WTC11 (cell line): ENCODE data around the gene CENPE. TPM values are rescaled to one million over a fixed set of nuclear protein-coding genes. Genes with fewer than 3 reads are reported as not detected.

Source experiments
- ATF1 ChIP-seq: sonication (generic); formaldehyde crosslinking; IDR thresholded peaks from 2 replicates; pipeline ENCODE4 v1.8.1; 2023; ENCODE audit warnings: mild to moderate bottlenecking, moderate library complexity, missing genetic modification reagents
- CREB1 ChIP-seq: sonication (generic); formaldehyde crosslinking; IDR thresholded peaks from 2 replicates; pipeline ENCODE4 v1.8.0; 2023; ENCODE audit warnings: mild to moderate bottlenecking, missing genetic modification reagents
- ELF4 ChIP-seq: sonication (generic); formaldehyde crosslinking; IDR thresholded peaks from 2 replicates; pipeline ENCODE4 v1.8.1; 2022; ENCODE audit warnings: low read depth, mild to moderate bottlenecking, moderate library complexity, missing genetic modification reagents
- ESRRA ChIP-seq: sonication (generic); formaldehyde crosslinking; IDR thresholded peaks from 2 replicates; pipeline ENCODE4 v1.8.1; 2022; ENCODE audit warnings: mild to moderate bottlenecking, missing genetic modification reagents, borderline replicate concordance
- GABPB1 ChIP-seq: sonication (generic); formaldehyde crosslinking; IDR thresholded peaks from 2 replicates; pipeline ENCODE4 v1.8.1; 2023; ENCODE audit warnings: mild to moderate bottlenecking, missing genetic modification reagents
- GRHL2 ChIP-seq: fragments of 250-450 bp; sonication (Bioruptor Pico); IDR thresholded peaks from 2 replicates; pipeline ENCODE4 v1.8.0; 2022; ENCODE audit warnings: mild to moderate bottlenecking, moderate library complexity; ENCODE audit not compliant: insufficient replicate concordance, severe bottlenecking
- GTF2I ChIP-seq: fragments of 250-450 bp; sonication (Bioruptor Pico); conservative IDR thresholded peaks from 2 replicates; pipeline ENCODE4 v1.4.0; 2021; ENCODE audit warnings: mild to moderate bottlenecking
- IRF2 ChIP-seq: sonication (generic); formaldehyde crosslinking; IDR thresholded peaks from 2 replicates; pipeline ENCODE4 v1.8.0; 2022; ENCODE audit warnings: low read depth, missing genetic modification reagents, borderline replicate concordance
- JAZF1 ChIP-seq: fragments of 250-450 bp; sonication (Bioruptor Pico); IDR thresholded peaks from 2 replicates; pipeline ENCODE4 v1.9.0; 2021; ENCODE audit warnings: moderate library complexity, mild to moderate bottlenecking, inconsistent platforms
- KAT7 ChIP-seq: sonication (generic); formaldehyde crosslinking; IDR thresholded peaks from 2 replicates; pipeline ENCODE4 v1.8.1; 2023; ENCODE audit warnings: missing genetic modification reagents, mild to moderate bottlenecking, borderline replicate concordance
- RELA ChIP-seq: sonication (generic); formaldehyde crosslinking; IDR thresholded peaks from 2 replicates; pipeline ENCODE4 v1.8.1; 2022; ENCODE audit warnings: missing genetic modification reagents, mild to moderate bottlenecking, borderline replicate concordance
- SOX15 ChIP-seq: fragments of 250-450 bp; sonication (Bioruptor Pico); IDR thresholded peaks from 2 replicates; pipeline ENCODE4 v1.9.0; 2021; ENCODE audit warnings: mild to moderate bottlenecking
- TCF7 ChIP-seq: sonication (generic); formaldehyde crosslinking; IDR thresholded peaks from 2 replicates; pipeline ENCODE4 v1.8.0; 2022; ENCODE audit warnings: mild to moderate bottlenecking, low read depth, missing genetic modification reagents, moderate library complexity
- TEAD1 ChIP-seq: sonication (generic); formaldehyde crosslinking; IDR thresholded peaks from 2 replicates; pipeline ENCODE4 v1.8.0; 2022; ENCODE audit warnings: mild to moderate bottlenecking, missing genetic modification reagents
- TP53 ChIP-seq: sonication (generic); formaldehyde crosslinking; IDR thresholded peaks from 2 replicates; pipeline ENCODE4 v1.8.1; 2023; ENCODE audit warnings: mild to moderate bottlenecking, missing genetic modification reagents
- USF2 ChIP-seq: sonication (generic); formaldehyde crosslinking; IDR thresholded peaks from 2 replicates; pipeline ENCODE4 v1.8.1; 2023; ENCODE audit warnings: mild to moderate bottlenecking, missing genetic modification reagents, moderate library complexity
- ZBTB21 ChIP-seq: sonication (generic); formaldehyde crosslinking; IDR thresholded peaks from 2 replicates; pipeline ENCODE4 v1.8.1; 2023; ENCODE audit warnings: mild to moderate bottlenecking, missing genetic modification reagents, borderline replicate concordance
- ZNF317 ChIP-seq: sonication (generic); formaldehyde crosslinking; IDR thresholded peaks from 2 replicates; pipeline ENCODE4 v1.8.1; 2023; ENCODE audit warnings: low read depth, mild to moderate bottlenecking, moderate library complexity, missing genetic modification reagents, borderline replicate concordance
- ZNF423 ChIP-seq: fragments of 250-450 bp; sonication (Bioruptor Pico); IDR thresholded peaks from 2 replicates; pipeline ENCODE4 v2.1.2; 2022; ENCODE audit warnings: mild to moderate bottlenecking, moderate library complexity
- ZNF532 ChIP-seq: fragments of 250-450 bp; sonication (Bioruptor Pico); IDR thresholded peaks from 2 replicates; pipeline ENCODE4 v1.9.0; 2021; ENCODE audit warnings: mild to moderate bottlenecking, borderline replicate concordance
- total RNA-seq: library from RNA; stranded (reverse); gene quantifications from 3 replicates; pipeline ENCODE4 v1.2.3, GENCODE V29; 2021
- TF ChIP-seq, protein P1 (sequence below): fragments of 250-450 bp; sonication (Bioruptor Pico); conservative IDR thresholded peaks from 2 replicates; pipeline ENCODE4 v1.9.0; 2021; ENCODE audit warnings: mild to moderate bottlenecking
- TF ChIP-seq, protein P2 (sequence below): sonication (generic); formaldehyde crosslinking; IDR thresholded peaks from 2 replicates; pipeline ENCODE4 v1.8.0; 2022; ENCODE audit warnings: mild to moderate bottlenecking, missing genetic modification reagents
- TF ChIP-seq, protein P3 (sequence below): sonication (generic); formaldehyde crosslinking; IDR thresholded peaks from 2 replicates; pipeline ENCODE4 v1.8.1; 2022; ENCODE audit warnings: mild to moderate bottlenecking, moderate library complexity, missing genetic modification reagents
- TF ChIP-seq, protein P4 (sequence below): sonication (generic); formaldehyde crosslinking; IDR thresholded peaks from 2 replicates; pipeline ENCODE4 v1.8.1; 2023; ENCODE audit warnings: mild to moderate bottlenecking, missing genetic modification reagents, borderline replicate concordance

The CENPE gene
- total RNA-seq, 1 experiment from 2014 or later = 46.6 TPM

GRCh38 chr4:103075894-103076746 lies 122.0 kb downstream of the CENPE start (continued):
- TF ChIP-seq, protein P1, sequence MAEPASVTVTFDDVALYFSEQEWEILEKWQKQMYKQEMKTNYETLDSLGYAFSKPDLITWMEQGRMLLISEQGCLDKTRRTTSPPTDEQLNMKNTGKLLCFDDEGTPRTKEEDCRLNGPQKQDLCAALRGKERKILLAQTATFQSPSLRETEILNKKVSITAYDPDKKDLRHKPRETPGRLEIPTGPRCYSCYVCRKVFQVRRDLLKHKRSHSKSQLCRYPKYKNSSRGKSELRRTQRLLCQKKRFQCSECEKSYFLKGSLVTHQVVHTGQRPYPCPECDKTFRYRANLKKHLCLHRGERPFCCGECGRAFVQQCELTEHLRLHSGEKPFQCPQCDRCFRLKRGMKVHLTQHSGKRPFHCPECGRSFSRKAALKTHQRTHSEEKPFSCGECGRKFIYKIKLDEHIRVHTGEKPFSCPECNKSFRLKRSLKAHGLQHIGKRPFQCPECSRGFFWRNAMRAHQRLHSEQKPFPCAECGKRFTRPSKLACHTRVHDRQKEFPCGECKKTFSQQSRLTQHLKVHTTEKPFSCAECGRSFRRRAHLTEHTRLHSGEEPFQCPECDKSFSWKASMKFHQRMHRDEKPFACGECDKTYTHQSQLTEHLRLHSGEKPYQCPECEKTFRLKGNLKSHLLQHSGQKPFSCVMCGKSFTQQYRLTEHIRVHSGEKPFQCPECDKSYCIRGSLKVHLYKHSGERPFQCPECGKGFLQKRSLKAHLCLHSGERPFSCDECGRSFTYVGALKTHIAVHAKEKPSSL (CRISPR knock-in tag) = no peak
- TF ChIP-seq GTF2I (no peak), TCF7 (CRISPR knock-in tag) (no peak), ZBTB21 (CRISPR knock-in tag) (0 out of 2 replicates have a peak, but pooled peaks have one; percentile 61), ELF4 (peak; percentile 90; the same call in 1 of the 2 replicates), CREB1 (CRISPR knock-in tag) (peak; percentile 57; the same call in 1 of the 2 replicates), GRHL2 (CRISPR knock-in tag) (no peak), SOX15 (CRISPR knock-in tag) (no peak), GABPB1 (CRISPR knock-in tag) (peak; percentile 29), ZNF532 (no peak), ATF1 (CRISPR knock-in tag) (no peak), IRF2 (CRISPR knock-in tag) (no peak), ZNF317 (CRISPR knock-in tag) (no peak; the same call in 1 of the 2 replicates), ESRRA (CRISPR knock-in tag) (no peak), TEAD1 (CRISPR knock-in tag) (peak; percentile 44; the same call in 1 of the 2 replicates), JAZF1 (CRISPR knock-in tag) (no peak), RELA (no peak), USF2 (CRISPR knock-in tag) (no peak), ZNF423 (CRISPR knock-in tag) (no peak), TP53 (CRISPR knock-in tag) (peak; percentile 61; the same call in 1 of the 2 replicates), KAT7 (CRISPR knock-in tag) (no peak)
- TF ChIP-seq, protein P2, sequence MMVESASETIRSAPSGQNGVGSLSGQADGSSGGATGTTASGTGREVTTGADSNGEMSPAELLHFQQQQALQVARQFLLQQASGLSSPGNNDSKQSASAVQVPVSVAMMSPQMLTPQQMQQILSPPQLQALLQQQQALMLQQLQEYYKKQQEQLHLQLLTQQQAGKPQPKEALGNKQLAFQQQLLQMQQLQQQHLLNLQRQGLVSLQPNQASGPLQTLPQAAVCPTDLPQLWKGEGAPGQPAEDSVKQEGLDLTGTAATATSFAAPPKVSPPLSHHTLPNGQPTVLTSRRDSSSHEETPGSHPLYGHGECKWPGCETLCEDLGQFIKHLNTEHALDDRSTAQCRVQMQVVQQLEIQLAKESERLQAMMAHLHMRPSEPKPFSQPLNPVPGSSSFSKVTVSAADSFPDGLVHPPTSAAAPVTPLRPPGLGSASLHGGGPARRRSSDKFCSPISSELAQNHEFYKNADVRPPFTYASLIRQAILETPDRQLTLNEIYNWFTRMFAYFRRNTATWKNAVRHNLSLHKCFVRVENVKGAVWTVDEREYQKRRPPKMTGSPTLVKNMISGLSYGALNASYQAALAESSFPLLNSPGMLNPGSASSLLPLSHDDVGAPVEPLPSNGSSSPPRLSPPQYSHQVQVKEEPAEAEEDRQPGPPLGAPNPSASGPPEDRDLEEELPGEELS (CRISPR knock-in tag) = peak; percentile 81; the same call in 1 of the 2 replicates
- TF ChIP-seq, protein P3, sequence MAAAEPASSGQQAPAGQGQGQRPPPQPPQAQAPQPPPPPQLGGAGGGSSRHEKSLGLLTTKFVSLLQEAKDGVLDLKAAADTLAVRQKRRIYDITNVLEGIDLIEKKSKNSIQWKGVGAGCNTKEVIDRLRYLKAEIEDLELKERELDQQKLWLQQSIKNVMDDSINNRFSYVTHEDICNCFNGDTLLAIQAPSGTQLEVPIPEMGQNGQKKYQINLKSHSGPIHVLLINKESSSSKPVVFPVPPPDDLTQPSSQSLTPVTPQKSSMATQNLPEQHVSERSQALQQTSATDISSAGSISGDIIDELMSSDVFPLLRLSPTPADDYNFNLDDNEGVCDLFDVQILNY (CRISPR knock-in tag) = 0 out of 2 replicates have a peak, but pooled peaks have one; percentile 33
- TF ChIP-seq, protein P4, sequence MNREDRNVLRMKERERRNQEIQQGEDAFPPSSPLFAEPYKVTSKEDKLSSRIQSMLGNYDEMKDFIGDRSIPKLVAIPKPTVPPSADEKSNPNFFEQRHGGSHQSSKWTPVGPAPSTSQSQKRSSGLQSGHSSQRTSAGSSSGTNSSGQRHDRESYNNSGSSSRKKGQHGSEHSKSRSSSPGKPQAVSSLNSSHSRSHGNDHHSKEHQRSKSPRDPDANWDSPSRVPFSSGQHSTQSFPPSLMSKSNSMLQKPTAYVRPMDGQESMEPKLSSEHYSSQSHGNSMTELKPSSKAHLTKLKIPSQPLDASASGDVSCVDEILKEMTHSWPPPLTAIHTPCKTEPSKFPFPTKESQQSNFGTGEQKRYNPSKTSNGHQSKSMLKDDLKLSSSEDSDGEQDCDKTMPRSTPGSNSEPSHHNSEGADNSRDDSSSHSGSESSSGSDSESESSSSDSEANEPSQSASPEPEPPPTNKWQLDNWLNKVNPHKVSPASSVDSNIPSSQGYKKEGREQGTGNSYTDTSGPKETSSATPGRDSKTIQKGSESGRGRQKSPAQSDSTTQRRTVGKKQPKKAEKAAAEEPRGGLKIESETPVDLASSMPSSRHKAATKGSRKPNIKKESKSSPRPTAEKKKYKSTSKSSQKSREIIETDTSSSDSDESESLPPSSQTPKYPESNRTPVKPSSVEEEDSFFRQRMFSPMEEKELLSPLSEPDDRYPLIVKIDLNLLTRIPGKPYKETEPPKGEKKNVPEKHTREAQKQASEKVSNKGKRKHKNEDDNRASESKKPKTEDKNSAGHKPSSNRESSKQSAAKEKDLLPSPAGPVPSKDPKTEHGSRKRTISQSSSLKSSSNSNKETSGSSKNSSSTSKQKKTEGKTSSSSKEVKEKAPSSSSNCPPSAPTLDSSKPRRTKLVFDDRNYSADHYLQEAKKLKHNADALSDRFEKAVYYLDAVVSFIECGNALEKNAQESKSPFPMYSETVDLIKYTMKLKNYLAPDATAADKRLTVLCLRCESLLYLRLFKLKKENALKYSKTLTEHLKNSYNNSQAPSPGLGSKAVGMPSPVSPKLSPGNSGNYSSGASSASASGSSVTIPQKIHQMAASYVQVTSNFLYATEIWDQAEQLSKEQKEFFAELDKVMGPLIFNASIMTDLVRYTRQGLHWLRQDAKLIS (CRISPR knock-in tag) = no peak
